Hepatocyte (in vitro differentiated cells): ENCODE data around the gene C5orf34. TPM values are rescaled to one million over a fixed set of nuclear protein-coding genes. Genes with fewer than 3 reads are reported as not detected.
A peak's percentile ranks its signal among the peaks of the same experiment; 100 is the strongest.

Source experiments
- DNase-seq: peaks from one replicate; pipeline ENCODE4 v3.0.0-alpha.2; 2016; ENCODE audit warnings: low spot score
- H2AFZ ChIP-seq: fragments of 200-600 bp; sonication (generic); 2 replicates; pipeline ENCODE4 v1.6.0; 2016; ENCODE audit warnings: antibody characterized with exemption, mild to moderate bottlenecking
- H3K27ac ChIP-seq: fragments of 200-600 bp; sonication (generic); 2 replicates; pipeline ENCODE4 v1.5.1; 2016; ENCODE audit warnings: mild to moderate bottlenecking
- H3K27me3 ChIP-seq: fragments of 200-600 bp; sonication (generic); 2 replicates; pipeline ENCODE4 v1.6.1; 2016
- H3K36me3 ChIP-seq: fragments of 200-600 bp; sonication (generic); replicated peaks from 2 replicates; pipeline ENCODE4 v1.5.1; 2016; ENCODE audit warnings: low read depth; ENCODE audit not compliant: insufficient read depth
- H3K4me1 ChIP-seq: fragments of 200-600 bp; sonication (generic); 2 replicates; pipeline ENCODE4 v1.5.1; 2016; ENCODE audit warnings: mild to moderate bottlenecking, moderate library complexity; ENCODE audit not compliant: insufficient read depth
- H3K4me2 ChIP-seq: fragments of 200-600 bp; sonication (generic); 2 replicates; pipeline ENCODE4 v1.6.0; 2016
- H3K4me3 ChIP-seq: fragments of 200-600 bp; sonication (generic); 2 replicates; pipeline ENCODE4 v1.5.1; 2016; ENCODE audit warnings: mild to moderate bottlenecking
- H3K79me2 ChIP-seq: fragments of 200-600 bp; sonication (generic); 2 replicates; pipeline ENCODE4 v1.6.0; 2017; ENCODE audit warnings: mild to moderate bottlenecking
- H3K9me2 ChIP-seq: fragments of 200-600 bp; sonication (generic); replicated peaks from 2 replicates; pipeline ENCODE4 v1.6.0; 2017; ENCODE audit warnings: mild to moderate bottlenecking; ENCODE audit not compliant: insufficient read depth
- H3K9me3 ChIP-seq: fragments of 200-600 bp; sonication (generic); 2 replicates; pipeline ENCODE4 v1.5.1; 2016; ENCODE audit warnings: low read depth, mild to moderate bottlenecking
- H4K20me1 ChIP-seq: fragments of 200-600 bp; sonication (generic); 2 replicates; pipeline ENCODE4 v1.6.0; 2016; ENCODE audit warnings: mild to moderate bottlenecking; ENCODE audit not compliant: insufficient read depth, poor library complexity, severe bottlenecking
- EZH2 ChIP-seq: fragments of 200-600 bp; sonication (generic); IDR thresholded peaks from 2 replicates; pipeline ENCODE4 v1.6.1; 2016; ENCODE audit warnings: antibody characterized with exemption, mild to moderate bottlenecking, borderline replicate concordance
- EZH2phosphoT487 ChIP-seq: fragments of 200-600 bp; sonication (generic); IDR thresholded peaks from one replicate; pipeline ENCODE4 v1.6.1; 2018; ENCODE audit warnings: antibody characterized with exemption, mild to moderate bottlenecking, low read depth, moderate library complexity; ENCODE audit not compliant: unreplicated experiment, severe bottlenecking
- WGBS: methylation state at CpG from one replicate; pipeline ENCODE4 v1.1.6; 2016; ENCODE audit warnings: low lambda C conversion rate; ENCODE audit errors: missing lambda C conversion rate; 5-methylcytosine and 5-hydroxymethylcytosine counted together
- polyA plus RNA-seq: library from polyadenylated mRNA; unstranded; fragments of >200 nt; fragmentation: Nextera tagmentation; extraction: Ambion mirVana; gene quantifications from 2 replicates; pipeline ENCODE4 v1.2.1, GENCODE V29; 2016
- total RNA-seq: library from RNA; depleted of rRNA; stranded (reverse); fragments of >200 nt; gene quantifications from 2 replicates; pipeline ENCODE4 v1.2.3, GENCODE V29; 2014
- TF ChIP-seq, protein P1 (sequence below): fragments of 200-600 bp; sonication (generic); IDR thresholded peaks from 2 replicates; pipeline ENCODE4 v1.5.1; 2016; ENCODE audit warnings: antibody characterized with exemption, mild to moderate bottlenecking; ENCODE audit not compliant: poor library complexity

The C5orf34 gene
- total and polyA plus RNA-seq, 2 experiments from 2014 or later, result 3.3 to 4.5 TPM

DNA sequence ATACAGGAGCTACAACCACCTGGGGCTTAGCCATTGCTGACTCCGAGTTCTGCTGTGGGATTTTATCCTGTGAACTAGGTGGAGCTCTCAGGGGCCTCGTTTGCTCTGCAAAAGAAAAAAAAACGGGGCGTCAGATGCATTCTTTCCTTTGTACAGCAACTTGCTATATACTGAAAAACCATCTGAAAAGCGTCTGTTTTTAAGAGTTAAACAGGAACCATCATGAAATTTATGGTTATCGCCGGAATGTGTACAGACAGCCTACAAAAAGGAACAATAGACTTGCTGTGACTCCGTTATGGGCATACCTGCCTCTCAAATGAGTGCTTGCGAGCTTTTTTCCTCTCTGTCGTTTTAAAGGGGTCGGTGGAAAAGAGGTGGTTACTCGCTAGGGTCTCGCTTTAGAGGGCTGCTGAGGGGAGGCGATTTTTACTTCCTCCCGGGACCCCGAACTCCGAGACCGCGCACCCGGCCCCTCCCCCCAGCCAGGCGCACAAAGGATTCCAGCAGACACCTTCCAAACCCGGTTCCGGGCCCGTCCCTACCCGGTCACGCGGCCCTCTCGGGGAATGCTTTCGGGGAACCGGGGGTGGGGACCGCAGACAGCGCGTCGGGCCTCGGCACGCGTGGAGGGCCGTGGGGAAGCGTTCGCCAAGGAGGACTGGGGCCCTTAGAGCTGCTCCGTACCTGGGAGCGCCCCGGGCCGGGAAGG lies 41.1 kb upstream of the C5orf34 start:
- DNase-seq, result peak; percentile 64
- H2AFZ ChIP-seq, result peak overlapping the region; percentile 99
- no peaks in the 10 kb centered on the region for H3K36me3 ChIP-seq
- peaks cover 45% of the 10 kb centered on the region for H4K20me1 ChIP-seq
- 3% methylated on average over 38 of the region's 44 CpGs for WGBS
- H3K4me3 ChIP-seq, result peak overlapping the region; percentile 85
- TF ChIP-seq EZH2 (no peak), EZH2phosphoT487 (no peak)
- TF ChIP-seq, protein P1, sequence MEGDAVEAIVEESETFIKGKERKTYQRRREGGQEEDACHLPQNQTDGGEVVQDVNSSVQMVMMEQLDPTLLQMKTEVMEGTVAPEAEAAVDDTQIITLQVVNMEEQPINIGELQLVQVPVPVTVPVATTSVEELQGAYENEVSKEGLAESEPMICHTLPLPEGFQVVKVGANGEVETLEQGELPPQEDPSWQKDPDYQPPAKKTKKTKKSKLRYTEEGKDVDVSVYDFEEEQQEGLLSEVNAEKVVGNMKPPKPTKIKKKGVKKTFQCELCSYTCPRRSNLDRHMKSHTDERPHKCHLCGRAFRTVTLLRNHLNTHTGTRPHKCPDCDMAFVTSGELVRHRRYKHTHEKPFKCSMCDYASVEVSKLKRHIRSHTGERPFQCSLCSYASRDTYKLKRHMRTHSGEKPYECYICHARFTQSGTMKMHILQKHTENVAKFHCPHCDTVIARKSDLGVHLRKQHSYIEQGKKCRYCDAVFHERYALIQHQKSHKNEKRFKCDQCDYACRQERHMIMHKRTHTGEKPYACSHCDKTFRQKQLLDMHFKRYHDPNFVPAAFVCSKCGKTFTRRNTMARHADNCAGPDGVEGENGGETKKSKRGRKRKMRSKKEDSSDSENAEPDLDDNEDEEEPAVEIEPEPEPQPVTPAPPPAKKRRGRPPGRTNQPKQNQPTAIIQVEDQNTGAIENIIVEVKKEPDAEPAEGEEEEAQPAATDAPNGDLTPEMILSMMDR, result no peak
- H3K27ac ChIP-seq, result peak overlapping the region; percentile 100
- H3K4me1 ChIP-seq, result peaks cover 22% of the 10 kb centered on the region
- H3K27me3 ChIP-seq, result no peaks in the 10 kb centered on the region
- H3K9me3 ChIP-seq, result no peaks in the 10 kb centered on the region
- H3K79me2 ChIP-seq, result peaks cover 51% of the 10 kb centered on the region
- H3K9me2 ChIP-seq, result no peaks in the 10 kb centered on the region
- peak overlapping the region; percentile 85 for H3K4me2 ChIP-seq

DNA sequence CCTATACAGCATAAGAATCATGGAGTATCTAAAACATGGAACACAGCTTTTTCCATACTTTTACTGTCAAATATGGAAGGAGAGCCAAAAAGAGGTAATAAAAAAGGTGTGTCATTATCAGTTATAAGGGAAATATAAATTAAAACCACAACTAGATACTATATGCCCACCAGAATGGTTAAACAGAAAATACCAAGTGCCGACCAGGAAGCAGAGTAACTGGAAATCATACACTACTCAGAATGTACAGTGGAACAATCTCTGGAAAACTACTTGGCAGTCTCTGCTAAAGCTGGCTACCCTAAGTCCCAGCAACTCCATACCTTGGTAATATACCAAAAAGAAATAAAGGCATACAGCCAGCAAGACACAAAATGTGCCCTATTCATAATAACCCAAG lies 39.5 kb upstream of the C5orf34 start:
- Histone ChIP-seq H3K27me3 (no peaks in the 10 kb centered on the region), H3K4me3 (peak overlapping the region; percentile 85), H3K79me2 (peaks cover 66% of the 10 kb centered on the region), H4K20me1 (peaks cover 60% of the 10 kb centered on the region), H3K36me3 (no peaks in the 10 kb centered on the region), H3K4me1 (peaks cover 22% of the 10 kb centered on the region), H2AFZ (no peak overlapping the region), H3K9me2 (no peaks in the 10 kb centered on the region), H3K4me2 (peak overlapping the region; percentile 85), H3K27ac (no peak overlapping the region), H3K9me3 (no peaks in the 10 kb centered on the region)
- TF ChIP-seq EZH2phosphoT487 (no peak), EZH2 (no peak)
- TF ChIP-seq, protein P1, result no peak
- 94% methylated on average over 1 of the region's 1 CpG for WGBS
- no peak for DNase-seq

DNA sequence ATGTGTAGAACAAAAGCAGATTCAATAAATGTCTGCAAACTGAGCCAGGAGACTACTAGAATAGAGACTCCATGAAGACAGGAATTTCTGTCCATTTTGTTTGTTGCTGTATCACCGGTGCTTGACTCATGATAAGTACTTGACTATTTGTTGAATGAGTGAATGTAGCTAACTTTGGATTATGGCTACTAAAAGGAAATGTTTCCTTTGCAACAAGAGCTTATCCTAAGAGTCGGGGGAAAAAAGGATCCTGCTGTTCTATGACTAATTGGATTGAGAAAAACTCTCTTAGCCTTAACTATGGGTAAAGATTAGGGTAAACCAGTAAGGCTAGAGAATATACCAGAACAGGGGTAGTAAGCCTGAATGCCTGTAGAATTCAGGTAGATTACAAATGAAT lies 38.4 kb upstream of the C5orf34 start:
- Histone ChIP-seq H3K27me3 (no peaks in the 10 kb centered on the region), H3K9me3 (no peaks in the 10 kb centered on the region), H3K9me2 (no peaks in the 10 kb centered on the region), H3K79me2 (peaks cover 78% of the 10 kb centered on the region), H3K4me1 (peaks cover 22% of the 10 kb centered on the region), H3K4me2 (peak overlapping the region; percentile 85), H3K4me3 (no peak overlapping the region), H3K27ac (no peak overlapping the region), H4K20me1 (peaks cover 69% of the 10 kb centered on the region), H3K36me3 (no peaks in the 10 kb centered on the region), H2AFZ (no peak overlapping the region)
- TF ChIP-seq, protein P1, result no peak
- TF ChIP-seq EZH2, result no peak
- TF ChIP-seq EZH2phosphoT487, result no peak
- no peak for DNase-seq
- WGBS, result 49% methylated on average over 2 of the region's 2 CpGs
